A673 (cell line): Measurements from ENCODE around the gene SPECC1L. TPM values are rescaled to one million over a fixed set of nuclear protein-coding genes. Genes with fewer than 3 reads are reported as not detected.
"Not testable (repeated sequence)": the region's sequence is repeated elsewhere in the genome, so short reads cannot be mapped to it uniquely, and the experiment has no call there.

ENCODE experiments used
- BruUV-seq: library from RNA; stranded (reverse); fragments of 400-500 nt; replicated peaks from 2 replicates; lab custom pipeline; 2021; lab: Mats Ljungman, UMichigan
- CTCF ChIA-PET: fragments of 300-600 bp; sonication (Branson Sonifier 250); formaldehyde crosslinking; loops from one replicate; lab custom pipeline; 2022; ENCODE audit warnings: antibody characterized with exemption; lab: Charles Lee
- POLR2A ChIA-PET: fragments of 300-600 bp; sonication (Branson Sonifier 250); formaldehyde crosslinking; loops from one replicate; lab custom pipeline; 2022; ENCODE audit warnings: antibody characterized with exemption; ENCODE audit not compliant: low non-redundant PET; lab: Charles Lee
- DNase-seq: peaks from one replicate; pipeline ENCODE4 v3.0.0-alpha.2; 2015; ENCODE audit warnings: low spot score
- H3K27ac ChIP-seq: fragments of 200-600 bp; sonication (generic); 2 replicates; pipeline ENCODE4 v1.5.1; 2016; ENCODE audit warnings: mixed run types, low read depth, mild to moderate bottlenecking, mixed read lengths, antibody characterized with exemption, low read length; ENCODE audit not compliant: poor library complexity, severe bottlenecking
- H3K27me3 ChIP-seq: fragments of 200-600 bp; sonication (generic); replicated peaks from 2 replicates; pipeline ENCODE4 v1.6.1; 2017; ENCODE audit warnings: mixed run types, low read depth, mild to moderate bottlenecking, mixed read lengths, antibody characterized with exemption, low read length; ENCODE audit not compliant: insufficient read depth, poor library complexity
- H3K36me3 ChIP-seq: fragments of 200-600 bp; sonication (generic); 2 replicates; pipeline ENCODE4 v1.6.1; 2016; ENCODE audit warnings: mixed run types, mild to moderate bottlenecking, mixed read lengths, antibody characterized with exemption, low read length; ENCODE audit not compliant: insufficient read depth, poor library complexity, severe bottlenecking
- H3K4me1 ChIP-seq: fragments of 200-600 bp; sonication (generic); 2 replicates; pipeline ENCODE4 v1.6.1; 2017; ENCODE audit warnings: mixed run types, mild to moderate bottlenecking, mixed read lengths, antibody characterized with exemption, low read length; ENCODE audit not compliant: insufficient read depth, poor library complexity, severe bottlenecking
- H3K4me3 ChIP-seq: fragments of 200-600 bp; sonication (generic); 2 replicates; pipeline ENCODE4 v1.5.1; 2016; ENCODE audit warnings: low read depth, mixed run types, mild to moderate bottlenecking, mixed read lengths, low read length; ENCODE audit not compliant: poor library complexity, severe bottlenecking
- H3K9me3 ChIP-seq: fragments of 200-600 bp; sonication (generic); 2 replicates; pipeline ENCODE4 v1.6.1; 2016; ENCODE audit warnings: mixed run types, low read depth, mild to moderate bottlenecking, mixed read lengths, antibody characterized with exemption, low read length; ENCODE audit not compliant: poor library complexity, severe bottlenecking
- CTCF ChIP-seq: fragments of 300-800, 200-600 bp; sonication (generic); conservative IDR thresholded peaks from 2 replicates; pipeline ENCODE4 v1.5.1; 2017; ENCODE audit warnings: low read depth, mild to moderate bottlenecking, antibody characterized with exemption, low read length, moderate library complexity, mixed read lengths
- intact Hi-C: fragments of 100-400 bp; cut with micrococcal nuclease; formaldehyde crosslinking; loops from one replicate; pipeline ENCODE4 v1.10.0; 2022; ENCODE audit not compliant: unreplicated experiment
- total RNA-seq: library from RNA; stranded (reverse); gene quantifications from 2 replicates; pipeline ENCODE4 v1.2.3, GENCODE V29; 2021

The SPECC1L gene
- total RNA-seq, 1 experiment from 2014 or later, result 56.7 TPM

DNA sequence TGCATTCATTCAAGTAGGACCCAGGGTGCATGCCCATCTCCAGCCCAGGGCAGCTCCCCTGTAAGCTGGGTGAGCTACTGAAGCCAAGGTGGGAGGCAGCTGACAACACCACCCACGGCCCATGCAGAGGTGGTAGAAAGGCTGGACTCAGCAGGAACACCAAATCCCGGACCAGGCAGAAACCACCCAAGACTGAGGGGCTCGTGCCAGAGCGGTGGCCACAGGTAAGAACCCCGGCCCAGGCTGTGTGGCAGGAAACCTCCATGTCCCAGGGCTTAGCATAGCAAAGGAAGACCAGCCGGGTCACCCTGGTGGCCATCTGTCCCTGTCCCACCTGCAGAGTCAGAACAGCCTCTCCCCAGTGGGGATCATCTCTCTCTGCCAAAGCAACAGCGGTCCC, 13.9 kb upstream of the SPECC1L start:
- DNase-seq, BruUV-seq, POLR2A ChIA-PET, H3K27me3 ChIP-seq, H3K27ac ChIP-seq, H3K4me1 ChIP-seq, intact Hi-C loops, H3K4me3 ChIP-seq, H3K36me3 ChIP-seq, CTCF ChIA-PET, H3K9me3 ChIP-seq: not testable (repeated sequence)

- H3K4me1 ChIP-seq, BruUV-seq, H3K27ac ChIP-seq, POLR2A ChIA-PET, CTCF ChIA-PET, H3K4me3 ChIP-seq, intact Hi-C loops, H3K27me3 ChIP-seq, H3K36me3 ChIP-seq, H3K9me3 ChIP-seq: not testable (repeated sequence)
- DNase-seq, result peak; percentile 63
- peak; percentile 40 for TF ChIP-seq CTCF
These were observed 11.2 kb upstream of the SPECC1L start for GRCh38 chr22:24259459-24259858.

- H3K9me3 ChIP-seq, BruUV-seq, H3K4me3 ChIP-seq, H3K27ac ChIP-seq, H3K36me3 ChIP-seq, DNase-seq, CTCF ChIA-PET, intact Hi-C loops, H3K27me3 ChIP-seq, H3K4me1 ChIP-seq, POLR2A ChIA-PET: not testable (repeated sequence)
These were observed 8.4 kb upstream of the SPECC1L start for GRCh38 chr22:24262185-24262749.

- H3K4me3 ChIP-seq, H3K36me3 ChIP-seq, CTCF ChIA-PET, H3K27ac ChIP-seq, intact Hi-C loops, BruUV-seq, H3K27me3 ChIP-seq, H3K9me3 ChIP-seq, DNase-seq, POLR2A ChIA-PET, H3K4me1 ChIP-seq: not testable (repeated sequence)
These were observed 7.2 kb upstream of the SPECC1L start for GRCh38 chr22:24263479-24263878.

GRCh38 chr22:24264329-24264896, 6.2 kb upstream of the SPECC1L start:
- not testable (repeated sequence) for BruUV-seq, H3K4me3 ChIP-seq

More at GRCh38 chr22:24264329-24264896, 6.2 kb upstream of the SPECC1L start:
- intact Hi-C loops, H3K9me3 ChIP-seq, H3K4me1 ChIP-seq, CTCF ChIA-PET, POLR2A ChIA-PET, H3K27ac ChIP-seq, DNase-seq, H3K36me3 ChIP-seq, H3K27me3 ChIP-seq: not testable (repeated sequence)
